BLaER1 (cell line): ENCODE results near the gene EIF5.

ENCODE experiments used
- H3K27ac ChIP-seq: shearing (Covaris generic); formaldehyde crosslinking; 2 replicates; pipeline ENCODE4 v1.8.1; 2022
- H3K27me3 ChIP-seq: shearing (Covaris generic); formaldehyde crosslinking; 2 replicates; pipeline ENCODE4 v1.8.1; 2022
- H3K36me3 ChIP-seq: shearing (Covaris generic); formaldehyde crosslinking; 2 replicates; pipeline ENCODE4 v1.8.1; 2022
- H3K4me1 ChIP-seq: shearing (Covaris generic); formaldehyde crosslinking; 2 replicates; pipeline ENCODE4 v1.8.1; 2022
- H3K4me2 ChIP-seq: shearing (Covaris generic); formaldehyde crosslinking; 2 replicates; pipeline ENCODE4 v1.8.1; 2022
- H3K4me3 ChIP-seq: shearing (Covaris generic); formaldehyde crosslinking; 2 replicates; pipeline ENCODE4 v1.8.1; 2022
- H3K9ac ChIP-seq: shearing (Covaris generic); formaldehyde crosslinking; 2 replicates; pipeline ENCODE4 v1.8.1; 2022
- H3K9me3 ChIP-seq: shearing (Covaris generic); formaldehyde crosslinking; 2 replicates; pipeline ENCODE4 v1.8.1; 2022
- H4K20me1 ChIP-seq: shearing (Covaris generic); formaldehyde crosslinking; 2 replicates; pipeline ENCODE4 v1.8.1; 2022
- Cebpa-rat ChIP-seq: shearing (Covaris generic); IDR thresholded peaks from 2 replicates; pipeline ENCODE4 v1.8.1; 2022

Gene EIF5

GRCh38 chr14:103380719-103381377 is 46.8 kb downstream of the EIF5 start:
- no peak for TF ChIP-seq Cebpa-rat
- no peak overlapping the region for H3K9ac ChIP-seq
- peaks cover 4% of the 10 kb centered on the region for H4K20me1 ChIP-seq
- no peaks in the 10 kb centered on the region for H3K9me3 ChIP-seq
- no peaks in the 10 kb centered on the region for H3K27me3 ChIP-seq
- H3K27ac ChIP-seq, result no peak overlapping the region
- no peak overlapping the region for H3K4me2 ChIP-seq
- no peak overlapping the region for H3K4me3 ChIP-seq
- no peaks in the 10 kb centered on the region for H3K36me3 ChIP-seq
- H3K4me1 ChIP-seq, result peaks cover 8% of the 10 kb centered on the region

GRCh38 chr14:103382376-103382775 is 48.3 kb downstream of the EIF5 start:
- Histone ChIP-seq H3K27ac (no peak overlapping the region), H3K9me3 (no peaks in the 10 kb centered on the region), H3K36me3 (no peaks in the 10 kb centered on the region), H4K20me1 (peaks cover 20% of the 10 kb centered on the region), H3K9ac (no peak overlapping the region), H3K4me3 (no peak overlapping the region), H3K4me2 (no peak overlapping the region), H3K27me3 (no peaks in the 10 kb centered on the region), H3K4me1 (peaks cover 13% of the 10 kb centered on the region)
- TF ChIP-seq Cebpa-rat, result no peak

DNA sequence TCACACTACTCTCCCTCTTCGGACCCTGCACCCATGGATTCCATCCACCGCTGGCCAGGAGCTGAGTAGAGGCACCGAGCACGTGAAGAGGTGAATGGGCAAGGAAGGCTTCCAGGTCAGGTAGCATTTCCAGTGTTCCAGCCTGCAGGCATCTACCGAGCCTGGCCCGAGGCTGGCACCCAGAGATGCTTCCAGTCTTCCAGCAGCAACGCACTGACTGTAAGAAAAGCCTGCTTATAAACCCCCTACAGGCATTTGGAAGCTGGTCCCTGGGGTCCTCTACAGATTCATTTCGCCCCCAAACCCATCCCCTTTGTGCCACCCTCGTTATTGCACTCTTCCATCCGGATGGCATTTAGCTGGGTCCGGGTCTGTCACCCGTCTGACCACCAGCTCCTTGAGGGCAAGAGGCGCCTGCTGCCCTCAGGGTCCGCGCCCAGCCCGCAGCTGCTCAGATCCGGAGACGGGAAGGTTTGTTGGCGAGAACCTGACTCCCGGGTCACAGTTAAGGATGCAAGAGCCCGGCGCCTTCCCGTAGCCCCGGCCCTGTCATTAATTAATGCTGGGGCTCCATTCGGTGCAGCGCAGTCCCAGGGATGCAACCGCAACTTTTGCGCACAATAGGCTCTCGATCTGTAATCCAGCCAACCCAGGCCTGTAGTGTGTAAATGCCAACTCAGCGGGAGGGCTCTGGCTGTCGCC is 50.6 kb downstream of the EIF5 start:
- TF ChIP-seq Cebpa-rat, result no peak
- Histone ChIP-seq H3K9ac (peak overlapping the region; percentile 98), H4K20me1 (peaks cover 42% of the 10 kb centered on the region), H3K4me2 (peak overlapping the region; percentile 94), H3K36me3 (no peaks in the 10 kb centered on the region), H3K4me3 (peak overlapping the region; percentile 96), H3K27ac (peak overlapping the region; percentile 96; the same call in 1 of the 2 replicates), H3K4me1 (peaks cover 27% of the 10 kb centered on the region), H3K9me3 (no peaks in the 10 kb centered on the region), H3K27me3 (no peaks in the 10 kb centered on the region)

DNA sequence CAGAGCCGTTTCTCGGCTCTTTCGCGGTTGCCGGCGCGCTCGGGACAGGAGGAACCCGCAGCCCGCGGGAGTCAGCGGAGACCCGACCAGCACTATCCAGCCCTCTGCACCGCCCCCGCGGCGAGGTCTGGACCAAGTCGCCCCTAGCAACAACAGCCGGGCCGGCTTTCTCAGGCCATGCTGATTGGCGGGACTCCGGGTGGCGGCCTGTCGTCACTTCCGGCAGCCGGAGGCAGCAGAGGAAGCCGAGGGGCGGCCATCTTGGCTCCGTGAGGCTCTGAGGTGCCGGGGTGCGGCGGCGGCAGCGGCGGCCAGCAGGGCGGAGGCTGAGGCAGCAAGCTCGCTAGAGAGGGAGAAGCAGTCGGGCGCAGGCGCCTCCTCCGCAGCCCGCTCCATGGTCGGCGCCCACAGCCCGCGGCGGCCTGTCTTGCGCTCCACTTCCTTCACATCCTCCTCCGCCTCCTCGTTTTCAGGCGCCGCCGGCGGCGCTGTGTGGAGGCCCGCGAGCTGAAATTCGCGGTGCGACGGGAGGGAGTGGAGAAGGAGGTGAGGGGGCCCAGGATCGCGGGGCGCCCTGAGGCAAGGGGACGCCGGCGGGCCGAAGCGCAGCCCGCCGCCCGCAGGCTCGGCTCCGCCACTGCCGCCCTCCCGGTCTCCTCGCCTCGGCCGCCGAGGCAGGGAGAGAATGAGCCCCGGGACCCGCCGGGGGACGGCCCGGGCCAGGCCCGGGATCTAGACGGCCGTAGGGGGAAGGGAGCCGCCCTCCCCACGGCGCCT is 51.3 kb downstream of the EIF5 start, which contains the start of gene MARK3:
Gene MARK3 (plus strand): TSS at position 264 of the 777 bp plus-strand sequence. CDS start 615 bp downstream, outside the sequence.
- peak within 1 kb of the TSS; percentile 94 for H3K4me2 ChIP-seq
- no peak for TF ChIP-seq Cebpa-rat

DNA sequence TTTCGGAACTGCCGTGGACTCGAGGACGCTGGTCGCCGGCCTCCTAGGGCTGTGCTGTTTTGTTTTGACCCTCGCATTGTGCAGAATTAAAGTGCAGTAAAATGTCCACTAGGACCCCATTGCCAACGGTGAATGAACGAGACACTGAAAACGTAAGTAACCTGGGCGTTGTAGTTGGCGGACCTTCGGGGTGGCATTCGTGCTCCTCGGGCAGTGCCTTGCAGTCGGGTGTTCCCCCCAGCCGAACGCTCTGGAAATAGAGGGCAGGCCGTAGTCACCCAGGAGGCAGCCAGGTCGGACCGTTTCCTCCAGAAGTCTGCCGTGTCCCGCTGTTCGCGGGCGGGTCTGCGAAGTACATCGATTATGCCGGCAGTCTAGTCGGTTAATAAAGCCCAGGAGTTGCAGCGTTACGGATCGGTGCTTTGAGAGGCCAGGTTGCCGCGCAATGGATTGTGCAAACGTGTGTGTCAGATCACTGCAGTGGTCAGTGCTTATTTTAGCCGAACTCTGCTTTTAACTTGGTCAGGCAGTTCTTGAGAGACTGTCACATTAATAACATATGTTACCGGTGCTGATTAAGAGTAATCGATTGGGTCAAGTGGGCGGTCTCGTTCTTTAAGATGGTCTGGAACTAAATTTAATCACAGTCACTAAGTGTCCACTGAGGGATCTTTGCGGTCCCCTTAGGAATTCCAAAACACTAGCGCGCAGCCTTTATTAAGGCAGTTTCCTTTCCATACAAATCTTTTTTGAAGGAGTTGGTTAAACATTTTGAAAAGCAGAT is 52.1 kb downstream of the EIF5 start:
- peaks cover 27% of the 10 kb centered on the region for H3K4me1 ChIP-seq
- peak overlapping the region; percentile 96 for H3K27ac ChIP-seq
- no peaks in the 10 kb centered on the region for H3K9me3 ChIP-seq
- H3K4me2 ChIP-seq, result peak overlapping the region; percentile 91
- peak overlapping the region; percentile 98 for H3K9ac ChIP-seq
- no peaks in the 10 kb centered on the region for H3K36me3 ChIP-seq
- peak overlapping the region; percentile 96 for H3K4me3 ChIP-seq
- H3K27me3 ChIP-seq, result no peaks in the 10 kb centered on the region
- peaks cover 57% of the 10 kb centered on the region for H4K20me1 ChIP-seq
- no peak for TF ChIP-seq Cebpa-rat

More for the DNA sequence above, 51.3 kb downstream of the EIF5 start, which contains the start of gene MARK3:
- H3K27ac ChIP-seq, result peak within 1 kb of the TSS; percentile 96
- H3K9ac ChIP-seq, result peak within 1 kb of the TSS; percentile 98
- H3K4me3 ChIP-seq, result peak within 1 kb of the TSS; percentile 96
- peaks cover 27% of the 10 kb centered on the region for H3K4me1 ChIP-seq
- no peaks in the 10 kb centered on the region for H3K27me3 ChIP-seq
- no peaks in the 10 kb centered on the region for H3K9me3 ChIP-seq
- peaks cover 49% of the 10 kb centered on the region for H4K20me1 ChIP-seq
- H3K36me3 ChIP-seq, result no peaks in the 10 kb centered on the region

DNA sequence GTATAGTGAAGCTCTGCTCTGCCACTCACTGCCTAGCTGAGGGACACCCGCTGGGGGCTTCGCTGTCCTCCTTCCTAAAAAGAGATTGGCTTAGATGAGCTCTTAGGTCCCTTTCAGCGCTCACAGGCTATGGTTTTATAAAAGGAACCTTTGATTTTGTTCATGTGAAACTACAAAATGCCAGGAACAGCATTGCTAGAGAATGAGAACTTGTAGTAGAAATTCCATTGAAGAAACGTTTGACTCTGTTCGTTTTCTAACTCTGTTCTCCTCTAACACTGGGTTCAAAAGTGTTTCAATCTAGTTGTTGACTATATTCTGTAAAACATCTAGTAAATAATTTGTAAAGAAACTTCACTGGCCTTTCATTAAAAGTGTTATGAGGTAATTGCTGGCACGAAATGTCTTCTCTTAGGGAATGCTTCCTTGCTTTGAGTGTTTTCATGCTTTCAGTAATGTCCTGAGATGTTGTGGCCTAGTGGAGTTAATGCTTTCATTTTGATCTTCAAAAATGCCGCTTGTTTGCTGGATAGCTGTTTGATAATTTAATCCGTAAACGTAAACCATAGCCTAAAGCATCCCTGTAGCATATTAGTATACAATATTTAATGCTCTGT is 52.8 kb downstream of the EIF5 start:
- Histone ChIP-seq H3K27me3 (no peaks in the 10 kb centered on the region), H3K4me1 (peaks cover 27% of the 10 kb centered on the region), H3K4me3 (peak overlapping the region; percentile 96), H3K9me3 (no peaks in the 10 kb centered on the region), H3K27ac (peak overlapping the region; percentile 96), H3K4me2 (peak overlapping the region; percentile 91), H4K20me1 (peaks cover 64% of the 10 kb centered on the region), H3K36me3 (no peaks in the 10 kb centered on the region), H3K9ac (peak overlapping the region; percentile 98)
- TF ChIP-seq Cebpa-rat, result no peak

DNA sequence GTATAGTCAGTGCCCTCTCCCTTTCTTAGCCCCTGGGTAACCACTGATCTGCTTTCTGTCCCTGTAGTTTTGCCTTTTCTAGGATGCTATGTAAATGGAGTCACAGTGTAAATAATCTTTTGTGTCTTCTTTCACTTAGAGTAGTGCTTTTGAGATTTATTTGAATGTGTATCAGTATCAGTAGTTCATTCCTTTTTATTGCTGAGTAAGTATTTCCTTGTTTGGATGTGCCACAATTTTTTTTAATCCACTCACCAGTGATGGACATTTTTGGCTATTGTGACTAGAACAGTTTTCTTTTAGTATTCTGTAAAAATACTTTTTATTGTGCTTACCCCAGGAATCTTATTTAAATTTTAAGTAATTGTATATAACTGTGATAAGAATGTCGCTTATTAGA is 54.6 kb downstream of the EIF5 start:
- Histone ChIP-seq H3K4me1 (peaks cover 27% of the 10 kb centered on the region), H4K20me1 (peaks cover 82% of the 10 kb centered on the region), H3K4me3 (no peak overlapping the region), H3K36me3 (no peaks in the 10 kb centered on the region), H3K27ac (no peak overlapping the region), H3K4me2 (peak overlapping the region; percentile 91), H3K27me3 (no peaks in the 10 kb centered on the region), H3K9me3 (no peaks in the 10 kb centered on the region), H3K9ac (no peak overlapping the region)
- no peak for TF ChIP-seq Cebpa-rat

- peaks cover 39% of the 10 kb centered on the region for H3K4me1 ChIP-seq
- H3K4me3 ChIP-seq, result no peak overlapping the region
Measured at GRCh38 chr14:103390605-103391004, 56.6 kb downstream of the EIF5 start.

GRCh38 chr14:103391048-103391447 is 57.0 kb downstream of the EIF5 start:
- Histone ChIP-seq H3K4me1 (peaks cover 43% of the 10 kb centered on the region), H3K36me3 (no peaks in the 10 kb centered on the region), H3K27ac (no peak overlapping the region), H3K27me3 (no peaks in the 10 kb centered on the region), H4K20me1 (peaks cover 99% of the 10 kb centered on the region), H3K9ac (no peak overlapping the region), H3K4me2 (no peak overlapping the region), H3K9me3 (no peaks in the 10 kb centered on the region), H3K4me3 (no peak overlapping the region)
- TF ChIP-seq Cebpa-rat, result no peak

More at GRCh38 chr14:103390605-103391004, 56.6 kb downstream of the EIF5 start:
- Histone ChIP-seq H3K9ac (no peak overlapping the region), H3K36me3 (no peaks in the 10 kb centered on the region), H4K20me1 (peaks cover 99% of the 10 kb centered on the region), H3K27me3 (no peaks in the 10 kb centered on the region), H3K9me3 (no peaks in the 10 kb centered on the region), H3K27ac (no peak overlapping the region), H3K4me2 (no peak overlapping the region)
- TF ChIP-seq Cebpa-rat, result no peak
